ENCODE measurements around the gene FBLL1.

FBLL1 gene

DNA sequence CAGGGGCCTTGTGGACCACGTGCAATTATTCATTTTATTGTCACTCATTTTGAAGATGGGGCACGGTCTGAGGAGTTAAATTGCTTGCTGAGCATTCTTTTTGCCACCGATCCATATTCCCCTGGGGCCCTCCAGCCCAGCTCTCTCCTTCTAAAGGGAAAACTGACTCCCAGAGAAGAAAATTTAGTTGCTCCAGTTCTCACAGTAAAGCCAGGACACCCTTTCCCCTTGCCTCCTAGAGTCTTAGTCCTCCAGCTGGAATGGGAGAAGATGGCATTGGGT is 51.1 kb downstream of the FBLL1 start:
- no peak for DNase-seq (ENCODE audit: low read depth)
- TF ChIP-seq CTCF (IDR thresholded peaks at IDR 0.05; ENCODE audit: low read depth, low read length, missing control alignments): no peak
- H3K4me3 ChIP-seq (ENCODE audit: low read depth, low read length): peak overlapping the region; percentile 99
